Tibial nerve (tissue), 4 donors: ENCODE data around the gene TXLNB.

Experiments used
- EP300 ChIP-seq, 2 donors: sonication (generic); formaldehyde crosslinking; IDR thresholded peaks; one replicate each; pipeline ENCODE4 v1.6.1; 2017; ENCODE audit warnings: antibody characterized with exemption in 2 of 2, mild to moderate bottlenecking in 1 of 2
- POLR2A ChIP-seq, 2 donors: fragments of 450-650 bp; IDR thresholded peaks; one replicate each; pipeline ENCODE4 v1.6.1; 2017; ENCODE audit warnings: antibody characterized with exemption in 2 of 2, mild to moderate bottlenecking in 2 of 2, moderate library complexity in 2 of 2
- TF ChIP-seq, protein P1 (sequence below), 5 experiments: fragments of 200-600 bp in 3 of 5; fragments of 450-650 bp in 2 of 5; sonication (generic) in 3 of 5; IDR thresholded peaks; one replicate each; pipeline ENCODE4 v1.5.1; 2016 to 2019; ENCODE audit warnings: antibody characterized with exemption in 5 of 5, mild to moderate bottlenecking in 3 of 5, moderate library complexity in 2 of 5

DNA sequence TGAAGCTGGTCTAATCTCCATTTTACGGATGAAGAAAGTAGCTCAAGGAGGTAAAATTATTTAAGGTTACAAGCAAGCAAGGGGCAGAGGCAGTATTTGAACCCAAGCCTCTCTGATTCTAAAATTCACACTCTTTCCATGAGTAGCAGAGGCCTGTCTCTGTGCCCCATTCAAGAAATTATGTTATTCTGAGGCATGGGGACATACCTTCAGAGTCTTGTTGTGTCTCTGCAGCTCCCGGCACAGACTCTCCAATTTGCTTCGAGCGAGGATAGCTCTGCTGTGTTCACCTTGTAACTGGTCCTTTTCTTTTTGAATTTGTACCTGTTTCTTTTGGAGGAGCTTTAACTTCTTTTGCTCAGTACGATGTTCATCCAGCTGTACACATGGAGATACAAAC lies 21.5 kb downstream of the TXLNB start:
- TF ChIP-seq EP300 (IDR thresholded peaks at IDR 0.05) (no peak), POLR2A (IDR thresholded peaks at IDR 0.05) (no peak)
- TF ChIP-seq, protein P1, sequence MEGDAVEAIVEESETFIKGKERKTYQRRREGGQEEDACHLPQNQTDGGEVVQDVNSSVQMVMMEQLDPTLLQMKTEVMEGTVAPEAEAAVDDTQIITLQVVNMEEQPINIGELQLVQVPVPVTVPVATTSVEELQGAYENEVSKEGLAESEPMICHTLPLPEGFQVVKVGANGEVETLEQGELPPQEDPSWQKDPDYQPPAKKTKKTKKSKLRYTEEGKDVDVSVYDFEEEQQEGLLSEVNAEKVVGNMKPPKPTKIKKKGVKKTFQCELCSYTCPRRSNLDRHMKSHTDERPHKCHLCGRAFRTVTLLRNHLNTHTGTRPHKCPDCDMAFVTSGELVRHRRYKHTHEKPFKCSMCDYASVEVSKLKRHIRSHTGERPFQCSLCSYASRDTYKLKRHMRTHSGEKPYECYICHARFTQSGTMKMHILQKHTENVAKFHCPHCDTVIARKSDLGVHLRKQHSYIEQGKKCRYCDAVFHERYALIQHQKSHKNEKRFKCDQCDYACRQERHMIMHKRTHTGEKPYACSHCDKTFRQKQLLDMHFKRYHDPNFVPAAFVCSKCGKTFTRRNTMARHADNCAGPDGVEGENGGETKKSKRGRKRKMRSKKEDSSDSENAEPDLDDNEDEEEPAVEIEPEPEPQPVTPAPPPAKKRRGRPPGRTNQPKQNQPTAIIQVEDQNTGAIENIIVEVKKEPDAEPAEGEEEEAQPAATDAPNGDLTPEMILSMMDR (IDR thresholded peaks at IDR 0.05), result no peak
